CD14-positive monocyte (primary cell): Measurements from ENCODE around the gene TADA1. TPM values are rescaled to one million over a fixed set of nuclear protein-coding genes. Genes with fewer than 3 reads are reported as not detected.
"Not testable (repeated sequence)": the region's sequence is repeated elsewhere in the genome, so short reads cannot be mapped to it uniquely, and the experiment has no call there.

Experiments
- DNase-seq, 3 donors: peaks; one replicate each; pipeline ENCODE4 v3.0.0-alpha.2; 2011 to 2022
- H2AFZ ChIP-seq: 2 replicates; pipeline ENCODE4 v1.6.0; 2012; ENCODE audit warnings: mild to moderate bottlenecking, low read depth, low read length, inconsistent platforms; ENCODE audit not compliant: insufficient read depth, poor library complexity, severe bottlenecking
- H3K27ac ChIP-seq, 2 donors: 1 replicate in 1 of 2; 2 replicates in 1 of 2; pipeline ENCODE4 v1.5.1; 2012 to 2013; ENCODE audit warnings: low read length in 2 of 2, control low read depth in 1 of 2, inconsistent platforms in 1 of 2, low read depth in 1 of 2, mild to moderate bottlenecking in 1 of 2
- H3K27me3 ChIP-seq, 2 donors: one replicate each; pipeline versions ENCODE4 v1.6.0 to v1.6.1; 2011 to 2013; ENCODE audit warnings: low read length in 2 of 2; ENCODE audit not compliant: control insufficient read depth in 2 of 2, insufficient read depth in 2 of 2
- H3K36me3 ChIP-seq, 2 donors: replicated peaks in 1 of 2; 1 replicate in 1 of 2; 2 replicates in 1 of 2; pipeline versions ENCODE4 v1.5.1 to v1.6.1; 2012 to 2013; ENCODE audit warnings: low read length in 2 of 2, control low read depth in 1 of 2, inconsistent platforms in 1 of 2, mild to moderate bottlenecking in 1 of 2; ENCODE audit not compliant: insufficient read depth in 2 of 2, control insufficient read depth in 1 of 2
- H3K4me1 ChIP-seq, 2 donors: 1 replicate in 1 of 2; 2 replicates in 1 of 2; pipeline versions ENCODE4 v1.5.1 to v1.6.1; 2012 to 2013; ENCODE audit warnings: low read length in 2 of 2, control low read depth in 1 of 2, inconsistent platforms in 1 of 2, mild to moderate bottlenecking in 1 of 2, moderate library complexity in 1 of 2; ENCODE audit not compliant: insufficient read depth in 2 of 2, control insufficient read depth in 1 of 2
- H3K4me2 ChIP-seq: replicated peaks from 2 replicates; pipeline ENCODE3; 2012; ENCODE audit warnings: low read length, moderate library complexity, mild to moderate bottlenecking; ENCODE audit not compliant: poor library complexity, severe bottlenecking; ENCODE audit errors: extremely low read depth
- H3K4me3 ChIP-seq, 3 experiments: fragments of 200-600 bp in 1 of 3; sonication (generic) in 1 of 3; replicated peaks in 1 of 3; 1 replicate in 2 of 3; 2 replicates in 1 of 3; pipeline ENCODE4 v1.5.1; 2011 to 2013; ENCODE audit warnings: low read length in 3 of 3, mild to moderate bottlenecking in 3 of 3, control low read depth in 2 of 3, low read depth in 2 of 3, inconsistent platforms in 1 of 3, moderate library complexity in 1 of 3
- H3K79me2 ChIP-seq: 2 replicates; pipeline ENCODE4 v1.6.0; 2012; ENCODE audit warnings: mild to moderate bottlenecking, control low read depth, inconsistent platforms, low read length, moderate library complexity; ENCODE audit not compliant: insufficient read depth
- H3K9ac ChIP-seq: 2 replicates; pipeline ENCODE4 v1.6.0; 2017; ENCODE audit warnings: low read length, mild to moderate bottlenecking; ENCODE audit not compliant: insufficient read depth, poor library complexity, severe bottlenecking
- H3K9me3 ChIP-seq, 2 donors: replicated peaks in 1 of 2; 1 replicate in 1 of 2; 2 replicates in 1 of 2; pipeline versions ENCODE4 v1.5.1 to v1.6.1; 2012 to 2013; ENCODE audit warnings: low read length in 2 of 2, control low read depth in 1 of 2; ENCODE audit not compliant: control insufficient read depth in 1 of 2, insufficient read depth in 1 of 2
- H4K20me1 ChIP-seq: 2 replicates; pipeline ENCODE4 v1.6.0; 2012; ENCODE audit warnings: mild to moderate bottlenecking, low read length, control low read depth, moderate library complexity; ENCODE audit not compliant: insufficient read depth
- H3K27ac Mint-ChIP-seq, 7 donors: one replicate each; pipeline ENCODE4 v1.8.0; 2020; ENCODE audit warnings: mild to moderate bottlenecking in 7 of 7, mixed read lengths in 7 of 7, moderate library complexity in 6 of 7, inconsistent platforms in 2 of 7
- H3K27me3 Mint-ChIP-seq, 3 donors: one replicate each; pipeline ENCODE4 v1.8.0; 2021 to 2022; ENCODE audit warnings: low read depth in 3 of 3, mild to moderate bottlenecking in 3 of 3, mixed read lengths in 3 of 3, moderate library complexity in 3 of 3, inconsistent platforms in 1 of 3
- H3K36me3 Mint-ChIP-seq, 2 donors: one replicate each; pipeline ENCODE4 v1.8.0; 2020; ENCODE audit warnings: mixed read lengths in 2 of 2, inconsistent platforms in 1 of 2, mild to moderate bottlenecking in 1 of 2
- H3K4me1 Mint-ChIP-seq: one replicate; pipeline ENCODE4 v1.8.0; 2020; ENCODE audit warnings: mild to moderate bottlenecking, mixed read lengths
- H3K4me3 Mint-ChIP-seq, 2 donors: one replicate each; pipeline ENCODE4 v1.8.0; 2020; ENCODE audit warnings: mild to moderate bottlenecking in 2 of 2, mixed read lengths in 2 of 2, moderate library complexity in 1 of 2
- H3K9me3 Mint-ChIP-seq, 7 donors: one replicate each; pipeline ENCODE4 v1.8.0; 2020 to 2022; ENCODE audit warnings: mixed read lengths in 7 of 7, mild to moderate bottlenecking in 6 of 7, moderate library complexity in 6 of 7, inconsistent platforms in 2 of 7
- CTCF ChIP-seq: fragments of 200-600 bp; IDR thresholded peaks from one replicate; pipeline ENCODE4 v1.8.0; 2022; ENCODE audit warnings: antibody characterized with exemption, mild to moderate bottlenecking
- WGBS: methylation state at CpG from one replicate; pipeline ENCODE4 v1.1.5; 2013; ENCODE audit warnings: missing lambda C conversion rate; ENCODE audit not compliant: insufficient coverage; 5-methylcytosine and 5-hydroxymethylcytosine counted together
- intact Hi-C, 2 donors: fragments of 100-400 bp; cut with micrococcal nuclease; formaldehyde crosslinking; loops; one replicate each; pipeline versions ENCODE4 v1.15.0 to v1.15.1; 2023
- polyA plus RNA-seq, 3 donors: library from polyadenylated mRNA; depleted of rRNA in 1 of 3; unstranded in 2 of 3; stranded (reverse) in 1 of 3; fragments of 300-500 nt in 2 of 3; fragments of >200 nt in 1 of 3; fragmentation: Illumina TruSeq in 2 of 3; gene quantifications; 1 replicate in 2 of 3; 2 replicates in 1 of 3; pipeline ENCODE4 v1.2.3, GENCODE V29; 2012 to 2021

The TADA1 gene
- polyA plus RNA-seq, 3 donors, result 6.4 to 8.0 (median 7.9) TPM

GRCh38 chr1:166836733-166837132 is 39.3 kb downstream of the TADA1 start:
- H3K79me2 ChIP-seq, result peaks cover 20% of the 10 kb centered on the region
- Mint-ChIP-seq H3K4me1 (peaks cover 29% of the 10 kb centered on the region), H3K9me3 (peaks cover 0 to 5% (median 3%) of the 10 kb centered on the region in 7 donors), H3K27ac (no peak overlapping the region), H3K36me3 (peaks cover 6 to 7% of the 10 kb centered on the region in 2 donors), H3K4me3 (no peak overlapping the region), H3K27me3 (peaks cover 0 to 3% (median 0%) of the 10 kb centered on the region in 3 donors)
- H3K27ac ChIP-seq, result no peak overlapping the region
- intact Hi-C loops, result no loop called here
- peaks cover 20% of the 10 kb centered on the region for H4K20me1 ChIP-seq
- H3K4me3 ChIP-seq, result no peak overlapping the region
- no peak for TF ChIP-seq CTCF
- peaks cover 6 to 7% of the 10 kb centered on the region in 2 donors for H3K36me3 ChIP-seq
- no peak overlapping the region for H3K9ac ChIP-seq
- DNase-seq, result no peak
- H3K27me3 ChIP-seq, result no peaks in the 10 kb centered on the region
- no peak overlapping the region for H3K4me2 ChIP-seq
- no peaks in the 10 kb centered on the region for H3K9me3 ChIP-seq
- no peak overlapping the region for H2AFZ ChIP-seq
- WGBS, result 96% methylated on average over 4 of the region's 4 CpGs
- peaks cover 24 to 27% of the 10 kb centered on the region in 2 donors for H3K4me1 ChIP-seq

- H3K36me3 Mint-ChIP-seq, H3K27ac ChIP-seq, H3K27ac Mint-ChIP-seq, H3K79me2 ChIP-seq, H2AFZ ChIP-seq, H3K27me3 ChIP-seq, H3K4me3 ChIP-seq, H4K20me1 ChIP-seq, H3K27me3 Mint-ChIP-seq, H3K4me3 Mint-ChIP-seq, DNase-seq, H3K9ac ChIP-seq, H3K4me2 ChIP-seq, H3K4me1 Mint-ChIP-seq, intact Hi-C loops, H3K4me1 ChIP-seq, H3K36me3 ChIP-seq: not testable (repeated sequence)
- 63% methylated on average over 1 of the region's 1 CpG for WGBS
- H3K9me3 ChIP-seq, result peaks cover 19 to 27% of the 10 kb centered on the region in 2 donors
- peaks cover 10 to 32% (median 30%) of the 10 kb centered on the region in 7 donors for H3K9me3 Mint-ChIP-seq
Measured at GRCh38 chr1:166829762-166830161, 46.3 kb downstream of the TADA1 start.
